T-helper 1 cell (primary cell): Measurements from ENCODE around the gene SEPTIN7.
"Not testable (repeated sequence)": the region's sequence is repeated elsewhere in the genome, so short reads cannot be mapped to it uniquely, and the experiment has no call there.

Source experiments
- DNase-seq, 5 donors: peaks; one replicate each; pipeline ENCODE4 v3.0.0-alpha.2; 2012 to 2020
- total RNA-seq, 4 donors: gene quantifications; one replicate each; lab custom pipeline; 2026; lab: John Stamatoyannopoulos, UW

The SEPTIN7 gene
- total RNA-seq, result 225 to 279 (median 231) reads per million in 4 donors

DNA sequence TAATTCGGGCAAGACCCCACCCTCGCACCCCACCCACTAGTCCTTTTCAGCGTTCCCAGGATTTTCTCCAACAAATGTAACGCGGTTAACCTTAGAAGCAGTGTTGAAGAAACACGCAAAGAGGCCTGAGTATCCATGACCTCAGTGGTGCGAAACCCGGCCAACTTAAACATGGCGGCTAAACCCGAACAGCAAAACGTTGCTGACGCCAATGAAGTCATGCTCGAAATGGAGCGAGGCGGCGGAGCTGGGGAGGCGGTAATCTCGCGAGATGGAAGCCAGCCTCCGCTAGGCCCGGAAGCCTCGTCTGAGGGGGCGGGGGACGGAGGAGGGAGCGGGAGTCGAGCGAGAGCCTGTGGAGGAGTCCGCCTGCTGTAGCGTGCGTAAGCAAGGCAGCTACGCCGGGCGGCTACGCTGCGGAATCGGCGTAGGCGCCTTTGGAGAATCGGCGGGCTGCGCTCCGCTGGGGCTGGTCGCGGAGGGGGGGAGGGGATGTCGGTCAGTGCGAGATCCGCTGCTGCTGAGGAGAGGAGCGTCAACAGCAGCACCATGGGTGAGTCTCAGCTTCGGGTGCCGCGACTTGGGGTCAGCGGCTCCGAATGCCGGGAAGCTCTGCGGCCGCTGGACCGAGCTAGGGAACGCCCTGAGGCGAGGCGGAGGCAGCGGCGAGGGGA is at the start of gene SEPTIN7:
Gene SEPTIN7, plus strand, starts transcription at position 340 of the 674 bp plus-strand sequence. Its CDS starts 153 bp downstream, at position 493.
- DNase-seq, result peak; percentile 98 to 100 (median 99)

GRCh38 chr7:35752742-35753141 is 48.1 kb upstream of the SEPTIN7 start:
- no peak for DNase-seq

DNA sequence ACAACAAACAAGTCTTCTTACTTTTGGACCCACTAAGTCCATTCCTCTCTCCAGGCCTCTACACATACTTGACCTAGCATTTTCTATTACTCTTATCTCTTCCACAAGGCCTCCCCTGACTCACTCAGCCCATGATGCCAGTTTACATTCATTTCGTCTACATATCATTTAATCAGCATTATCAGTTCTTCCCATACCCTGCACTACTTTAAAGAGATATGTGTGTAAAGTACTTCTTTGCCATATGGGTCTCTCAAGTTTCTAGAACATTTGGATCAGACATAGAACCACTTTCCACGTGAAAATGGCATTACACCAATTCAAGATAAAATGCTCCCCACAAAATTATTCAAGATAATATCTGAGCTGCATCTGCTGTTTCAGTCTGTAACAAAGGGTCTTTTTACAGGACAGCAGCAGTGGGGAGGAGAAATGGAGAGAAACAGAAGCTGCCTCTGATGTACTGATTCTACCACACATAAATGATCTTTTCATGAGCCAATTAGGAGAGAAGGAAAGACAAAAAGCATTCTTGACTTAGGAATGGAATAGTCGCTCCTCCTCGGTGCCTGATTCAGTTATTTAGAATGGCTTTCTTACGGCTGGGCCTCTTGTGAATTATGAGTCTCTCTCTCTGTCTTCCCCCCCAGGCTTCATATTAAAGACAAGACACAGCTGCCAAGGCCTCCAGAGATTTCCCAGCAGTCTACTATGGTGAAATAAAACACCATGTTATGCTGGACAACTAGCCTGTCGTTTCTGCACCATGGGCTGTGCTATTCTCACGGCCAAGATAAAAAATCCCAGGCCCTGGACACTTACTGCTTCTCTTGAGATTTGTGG is 46.9 kb upstream of the SEPTIN7 start:
- no peak for DNase-seq

- DNase-seq, result no peak
Observed at GRCh38 chr7:35754741-35755140, 46.1 kb upstream of the SEPTIN7 start.

DNA sequence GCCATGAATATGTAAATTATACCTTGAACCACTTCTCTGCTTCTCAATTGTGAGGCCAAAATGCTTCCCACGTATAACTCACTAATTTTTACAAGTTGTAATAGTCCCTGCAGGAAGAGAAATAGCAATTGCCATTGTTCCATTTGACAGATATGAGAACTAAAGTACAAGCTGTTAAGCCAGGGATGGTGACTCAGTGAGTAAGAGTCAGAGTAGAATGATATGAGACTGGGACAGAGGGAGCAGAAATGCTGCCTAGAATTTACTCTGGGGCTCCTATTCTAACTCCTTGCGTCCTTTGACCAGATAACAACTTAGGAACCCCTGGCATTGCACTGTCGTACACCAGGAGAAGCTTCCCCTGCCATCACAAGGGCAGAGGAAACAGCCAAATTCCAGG is 45.1 kb upstream of the SEPTIN7 start:
- DNase-seq, result no peak

DNA sequence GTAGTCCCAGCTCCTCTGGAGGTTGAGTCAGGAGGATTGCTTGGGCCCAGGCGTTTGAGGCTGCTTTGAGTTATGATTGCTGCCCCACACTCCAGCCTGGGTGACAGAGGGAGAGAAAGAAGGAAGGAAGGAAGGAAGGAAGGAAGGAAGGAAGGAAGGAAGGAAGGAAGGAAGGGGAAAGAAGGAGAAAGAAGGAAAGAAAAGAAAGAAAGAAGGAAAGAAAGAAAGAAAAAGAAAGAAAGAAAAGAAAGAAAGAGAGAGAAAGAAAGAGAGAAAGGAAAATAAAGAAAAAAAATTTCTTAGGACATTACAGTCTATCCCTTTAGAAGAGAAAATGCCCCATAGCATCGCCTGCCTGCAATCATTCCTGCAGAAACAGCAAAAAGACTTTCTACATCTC is 44.4 kb upstream of the SEPTIN7 start:
- DNase-seq, result not testable (repeated sequence)

GRCh38 chr7:35757574-35757973 is 43.3 kb upstream of the SEPTIN7 start:
- no peak for DNase-seq

GRCh38 chr7:35758421-35758820 is 42.4 kb upstream of the SEPTIN7 start:
- no peak for DNase-seq

DNA sequence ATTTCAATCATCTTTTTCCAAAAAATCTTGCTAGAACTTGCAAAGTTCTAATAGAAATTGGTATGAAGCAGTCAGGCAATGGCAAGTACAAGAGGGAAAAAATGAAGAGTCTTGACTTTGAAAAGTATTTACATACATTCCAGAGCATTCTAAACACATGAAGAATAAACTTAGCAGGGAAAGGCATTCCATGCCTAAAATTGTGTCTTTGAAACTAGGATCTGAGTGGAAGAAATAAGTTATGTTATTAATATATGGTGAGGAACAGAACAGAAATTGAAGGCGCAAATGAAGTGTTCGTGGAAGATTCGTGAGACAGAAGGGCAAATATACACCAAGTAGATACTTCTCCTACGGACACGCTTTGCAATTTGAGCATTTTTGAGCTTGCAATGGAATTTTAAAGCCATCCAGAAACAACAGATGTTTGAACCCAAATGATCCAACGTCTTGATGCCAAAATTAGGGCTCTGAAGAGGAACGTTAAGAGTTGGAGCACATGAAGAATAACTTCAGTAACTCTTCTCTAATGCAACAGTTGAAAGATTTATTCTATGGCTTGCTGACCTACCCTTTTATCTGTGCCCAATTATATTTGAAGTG is 40.6 kb upstream of the SEPTIN7 start:
- no peak for DNase-seq

- DNase-seq, result no peak
Observed at GRCh38 chr7:35761871-35762677, 38.8 kb upstream of the SEPTIN7 start.

- DNase-seq, result no peak
Observed at GRCh38 chr7:35762781-35763180, 38.1 kb upstream of the SEPTIN7 start.

DNA sequence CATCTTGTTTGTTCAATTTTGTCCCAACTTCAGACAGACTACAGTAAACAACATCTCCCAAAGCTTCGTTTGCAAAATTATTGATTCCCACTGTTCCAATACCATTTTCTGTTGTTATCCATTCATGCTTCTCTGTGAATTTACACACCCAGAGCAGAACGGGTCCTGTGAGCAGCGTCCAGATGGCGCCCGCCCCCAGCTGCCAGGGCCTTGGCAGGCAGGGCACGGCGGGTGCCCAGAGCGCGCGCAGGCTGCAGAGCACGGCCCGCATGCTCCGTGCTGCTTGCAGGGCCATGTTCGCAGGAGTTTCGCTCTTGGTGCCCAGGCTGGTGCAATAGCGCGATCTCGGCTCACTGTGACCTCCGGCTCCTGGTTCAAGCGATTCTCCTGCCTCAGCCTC is 32.5 kb upstream of the SEPTIN7 start:
- DNase-seq, result no peak

GRCh38 chr7:35771776-35772175 is 29.1 kb upstream of the SEPTIN7 start:
- no peak for DNase-seq

- no peak for DNase-seq
Observed at GRCh38 chr7:35773994-35774393, 26.9 kb upstream of the SEPTIN7 start.

DNA sequence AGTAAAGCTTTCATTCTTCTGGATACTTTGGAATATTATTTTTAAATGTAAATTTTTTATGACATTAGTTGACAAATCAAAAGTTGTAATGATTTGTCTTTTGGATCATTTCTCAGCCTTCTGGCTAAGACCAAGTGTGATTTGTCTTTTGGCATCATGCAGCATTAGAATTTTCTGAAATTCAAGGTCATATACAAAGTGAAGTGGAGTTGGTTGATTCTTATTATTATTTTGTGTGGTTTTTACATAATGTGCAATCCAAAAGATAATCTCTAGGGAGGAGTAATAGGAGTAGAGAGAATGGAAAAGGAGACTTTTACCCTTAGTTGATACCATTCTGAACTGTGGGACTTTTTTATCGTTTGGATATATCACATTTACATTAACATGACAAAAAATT is 24.2 kb upstream of the SEPTIN7 start:
- no peak for DNase-seq

- no peak for DNase-seq
Observed at GRCh38 chr7:35777121-35777520, 23.7 kb upstream of the SEPTIN7 start.

GRCh38 chr7:35780070-35780469 is 20.8 kb upstream of the SEPTIN7 start:
- no peak for DNase-seq

DNA sequence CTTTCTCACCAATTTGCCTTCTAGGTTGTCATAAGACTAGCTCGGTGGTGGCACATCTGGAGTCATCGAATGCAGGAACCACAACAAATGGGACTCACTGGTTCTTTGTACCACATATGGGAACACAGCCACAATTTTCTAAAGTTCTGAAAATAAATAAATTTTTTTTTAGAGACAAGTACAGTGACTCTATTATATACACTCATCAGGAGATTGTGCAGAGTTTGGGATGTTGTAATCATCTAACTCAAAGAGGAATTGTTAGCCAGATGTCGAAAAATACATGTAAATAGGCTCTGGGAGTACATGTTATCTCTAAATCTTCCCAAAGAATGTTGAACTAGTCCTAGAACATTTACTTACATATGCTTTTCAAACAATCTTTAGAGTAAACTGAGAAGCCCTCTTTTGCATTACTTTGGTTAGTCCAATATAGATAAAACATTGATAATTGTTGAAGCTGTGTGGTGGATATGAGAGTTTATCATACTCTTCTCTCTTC is 19.6 kb upstream of the SEPTIN7 start:
- DNase-seq, result no peak

DNA sequence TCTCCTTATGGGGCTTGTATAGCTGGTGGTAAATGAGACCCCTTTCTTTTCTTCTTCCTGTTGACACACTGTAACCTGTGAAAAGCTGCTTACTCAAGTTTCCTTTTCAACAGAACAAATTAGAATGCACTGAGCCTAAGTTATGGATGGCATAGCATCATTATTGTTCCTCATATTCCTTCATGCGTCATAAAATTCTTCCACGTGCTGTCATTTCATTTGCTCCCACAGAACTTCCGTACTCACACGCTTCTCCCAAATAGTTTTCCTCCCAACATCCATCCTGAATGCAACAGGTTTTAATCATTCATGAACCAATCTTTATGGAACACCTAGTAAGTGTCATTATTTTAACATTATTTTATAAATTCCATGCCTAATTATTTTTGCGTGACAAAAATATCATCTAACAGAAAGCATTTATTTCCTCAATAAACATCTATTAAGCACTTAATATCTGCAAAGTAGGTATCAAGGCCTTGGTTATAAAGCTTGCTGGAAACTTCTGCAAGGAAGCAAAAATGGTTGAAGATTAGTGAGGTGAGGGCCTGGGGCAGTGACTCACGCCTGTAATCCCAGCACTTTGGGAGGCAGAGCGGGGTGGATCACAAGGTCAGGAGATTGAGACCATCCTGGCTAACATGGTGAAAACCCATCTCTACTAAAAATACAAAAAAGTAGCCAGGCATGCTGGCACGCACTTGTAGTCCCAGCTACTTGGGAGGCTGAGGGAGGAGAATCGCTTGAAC is 18.9 kb upstream of the SEPTIN7 start:
- no peak for DNase-seq

DNA sequence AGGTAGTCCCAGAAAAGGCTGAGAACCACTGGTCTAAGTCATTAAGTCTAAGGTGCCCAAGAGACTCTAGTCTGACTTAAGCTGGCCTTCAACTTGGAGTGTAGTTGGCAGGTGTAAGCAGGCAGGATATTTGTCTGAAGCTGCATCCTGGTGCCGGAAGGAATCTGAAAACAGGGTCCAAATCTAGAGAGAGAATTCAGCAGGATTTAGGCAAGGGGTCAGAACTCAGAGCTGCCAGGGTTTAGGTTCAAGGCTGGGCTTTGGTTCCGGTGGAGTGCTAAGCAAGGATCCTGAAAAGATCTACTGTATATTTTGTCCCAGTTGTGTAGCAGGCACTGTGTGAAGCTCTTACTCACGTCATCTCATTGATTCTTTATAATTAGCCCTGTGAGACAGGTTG is 16.5 kb upstream of the SEPTIN7 start:
- DNase-seq, result no peak

DNA sequence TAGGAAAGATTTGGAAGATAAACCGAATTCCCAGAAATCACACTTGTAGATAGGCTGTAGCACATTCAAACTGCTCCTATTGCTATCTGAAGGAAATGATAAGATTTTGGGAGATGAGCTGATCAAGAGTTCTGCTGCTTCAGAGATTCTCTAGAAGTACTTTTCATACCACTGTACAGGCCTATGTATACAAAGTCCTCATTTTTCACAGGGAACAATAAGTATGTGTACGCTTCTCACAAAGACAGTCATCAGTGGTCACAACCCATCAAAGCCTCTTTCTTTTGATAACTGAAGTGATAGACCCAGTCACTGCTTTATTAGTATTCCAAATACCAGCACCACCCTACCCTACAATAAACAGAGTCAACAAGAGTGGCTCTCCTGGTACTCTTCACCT is 15.6 kb upstream of the SEPTIN7 start:
- no peak for DNase-seq

DNA sequence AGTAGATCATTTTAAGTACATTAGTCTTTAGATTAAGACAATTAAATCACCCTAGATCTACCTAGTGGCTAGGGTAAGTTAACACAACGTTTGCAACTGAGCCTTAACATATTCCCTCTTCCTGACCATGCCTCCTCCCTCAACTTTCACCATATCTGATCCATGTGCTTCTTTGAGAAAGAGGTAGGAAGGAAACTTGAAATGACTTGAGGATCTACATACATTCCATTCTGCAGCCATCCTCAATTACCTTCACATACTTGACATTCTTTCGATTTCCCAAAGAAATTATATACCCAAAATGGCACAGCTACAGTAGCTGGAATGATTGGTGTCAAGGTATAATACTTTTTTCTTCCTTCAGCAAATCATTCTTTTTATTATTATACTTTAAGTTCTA is 12.9 kb upstream of the SEPTIN7 start:
- no peak for DNase-seq
